HEK293 (cell line): ENCODE measurements around the gene PRR5.

Experiments used
- CTCF ChIA-PET: fragments of 350-600 bp; formaldehyde crosslinking; extraction: SDS; loops from one replicate; lab custom pipeline; 2021; ENCODE audit warnings: antibody characterized with exemption; lab: Yijun Ruan, JAX
- POLR2A ChIA-PET: fragments of 300-600 bp; formaldehyde crosslinking; extraction: SDS; loops from one replicate; lab custom pipeline; 2020; ENCODE audit warnings: antibody characterized with exemption, inconsistent platforms; lab: Yijun Ruan, JAX
- H3K27ac ChIP-seq: fragments of 200-500 bp; sonication (Bioruptor generic); 2 replicates; pipeline ENCODE4 v1.5.1; 2014; ENCODE audit warnings: low read depth, low read length, control low read depth, inconsistent platforms; ENCODE audit errors: extremely low read depth
- H3K36me3 ChIP-seq, 2 experiments: fragments of 200-500 bp in 1 of 2; sonication (Bioruptor generic) in 1 of 2; 1 replicate in 1 of 2; 2 replicates in 1 of 2; pipeline ENCODE4 v1.5.1; 2014 to 2017; ENCODE audit warnings: inconsistent platforms in 2 of 2, low read length in 2 of 2; ENCODE audit not compliant: control insufficient read depth in 2 of 2, insufficient read depth in 1 of 2
- H3K4me1 ChIP-seq: fragments of 200-500 bp; sonication (Bioruptor generic); 2 replicates; pipeline ENCODE4 v1.5.1; 2014; ENCODE audit warnings: mild to moderate bottlenecking, low read length, inconsistent platforms; ENCODE audit not compliant: control insufficient read depth, insufficient read depth
- H3K4me3 ChIP-seq: 2 replicates; pipeline ENCODE4 v1.5.1; 2011; ENCODE audit warnings: low read depth, mild to moderate bottlenecking, control low read depth, low read length, moderate library complexity
- H3K9me3 ChIP-seq: fragments of 200-500 bp; sonication (Bioruptor generic); 2 replicates; pipeline ENCODE4 v1.5.1; 2014; ENCODE audit warnings: low read depth, low read length, inconsistent platforms; ENCODE audit not compliant: control insufficient read depth, insufficient read depth
- KLF1 ChIP-seq: fragments of 450-650 bp; formaldehyde crosslinking; IDR thresholded peaks from 2 replicates; pipeline ENCODE4 v1.5.1; 2016; ENCODE audit warnings: missing biosample characterization, missing genetic modification characterization
- OSR2 ChIP-seq: fragments of 450-650 bp; formaldehyde crosslinking; IDR thresholded peaks from 2 replicates; pipeline ENCODE4 v1.5.1; 2016; ENCODE audit warnings: missing biosample characterization, missing genetic modification characterization
- SCRT1 ChIP-seq: fragments of 450-650 bp; formaldehyde crosslinking; IDR thresholded peaks from 2 replicates; pipeline ENCODE4 v1.5.1; 2016; ENCODE audit warnings: missing biosample characterization, missing genetic modification characterization, borderline replicate concordance
- SCRT2 ChIP-seq: fragments of 450-650 bp; formaldehyde crosslinking; IDR thresholded peaks from 2 replicates; pipeline ENCODE4 v1.5.1; 2016; ENCODE audit warnings: missing biosample characterization, missing genetic modification characterization
- ZNF10 ChIP-seq: fragments of 450-650 bp; formaldehyde crosslinking; IDR thresholded peaks from 2 replicates; pipeline ENCODE4 v1.5.1; 2017; ENCODE audit warnings: missing biosample characterization, missing genetic modification characterization
- ZNF155 ChIP-seq: fragments of 450-650 bp; formaldehyde crosslinking; IDR thresholded peaks from 2 replicates; pipeline ENCODE4 v1.5.1; 2016; ENCODE audit warnings: missing biosample characterization, missing genetic modification characterization
- ZNF169 ChIP-seq: fragments of 450-650 bp; formaldehyde crosslinking; IDR thresholded peaks from 2 replicates; pipeline ENCODE4 v1.5.1; 2016; ENCODE audit warnings: missing biosample characterization, missing genetic modification characterization
- ZNF221 ChIP-seq: fragments of 450-650 bp; formaldehyde crosslinking; IDR thresholded peaks from 2 replicates; pipeline ENCODE4 v1.5.1; 2017; ENCODE audit warnings: missing biosample characterization, missing genetic modification characterization, borderline replicate concordance
- ZNF274 ChIP-seq, 2 experiments: fragments of 200-500 bp in 1 of 2; fragments of 450-650 bp in 1 of 2; sonication (Bioruptor generic) in 1 of 2; formaldehyde crosslinking in 1 of 2; IDR thresholded peaks; 2 replicates each; pipeline versions ENCODE4 v1.5.1 to v1.6.1; 2014 to 2016; ENCODE audit warnings: borderline replicate concordance in 1 of 2, inconsistent platforms in 1 of 2, low read length in 1 of 2, missing biosample characterization in 1 of 2, missing genetic modification characterization in 1 of 2
- ZNF48 ChIP-seq: fragments of 450-650 bp; formaldehyde crosslinking; IDR thresholded peaks from 2 replicates; pipeline ENCODE4 v1.5.1; 2016; ENCODE audit warnings: missing biosample characterization, missing genetic modification characterization
- ZNF521 ChIP-seq: fragments of 450-650 bp; formaldehyde crosslinking; IDR thresholded peaks from 2 replicates; pipeline ENCODE4 v1.5.1; 2017; ENCODE audit warnings: missing biosample characterization, mild to moderate bottlenecking, missing genetic modification characterization
- ZNF610 ChIP-seq: fragments of 450-650 bp; formaldehyde crosslinking; IDR thresholded peaks from 2 replicates; pipeline ENCODE4 v1.5.1; 2016; ENCODE audit warnings: missing biosample characterization, missing genetic modification characterization, borderline replicate concordance
- ZNF624 ChIP-seq: fragments of 450-650 bp; formaldehyde crosslinking; IDR thresholded peaks from 2 replicates; pipeline ENCODE4 v1.5.1; 2017; ENCODE audit warnings: missing biosample characterization, missing genetic modification characterization
- ZNF701 ChIP-seq: fragments of 450-650 bp; formaldehyde crosslinking; IDR thresholded peaks from 2 replicates; pipeline ENCODE4 v1.5.1; 2016; ENCODE audit warnings: missing biosample characterization, missing genetic modification characterization
- ZNF707 ChIP-seq: fragments of 450-650 bp; formaldehyde crosslinking; IDR thresholded peaks from 2 replicates; pipeline ENCODE4 v1.5.1; 2016; ENCODE audit warnings: missing biosample characterization, missing genetic modification characterization
- ZNF76 ChIP-seq: fragments of 450-650 bp; formaldehyde crosslinking; IDR thresholded peaks from 2 replicates; pipeline ENCODE4; 2016; ENCODE audit warnings: low read depth, missing biosample characterization, missing genetic modification characterization, borderline replicate concordance
- ZSCAN30 ChIP-seq: fragments of 450-650 bp; IDR thresholded peaks from 2 replicates; pipeline ENCODE4 v1.5.1; 2018; ENCODE audit warnings: missing biosample characterization, mild to moderate bottlenecking, missing genetic modification characterization, moderate library complexity
- TF ChIP-seq, protein P1 (sequence below): fragments of 450-650 bp; formaldehyde crosslinking; IDR thresholded peaks from 2 replicates; pipeline ENCODE4 v1.5.1; 2017; ENCODE audit warnings: missing biosample characterization, missing genetic modification characterization
- TF ChIP-seq, protein P2 (sequence below): fragments of 450-650 bp; formaldehyde crosslinking; IDR thresholded peaks from 2 replicates; pipeline ENCODE4 v1.5.1; 2016; ENCODE audit warnings: missing biosample characterization, missing genetic modification characterization
- TF ChIP-seq, protein P3 (sequence below): IDR thresholded peaks from 2 replicates; pipeline ENCODE4 v1.6.1; 2011; ENCODE audit warnings: mild to moderate bottlenecking, low read depth, low read length, borderline replicate concordance
- TF ChIP-seq, protein P4 (sequence below): fragments of 450-650 bp; formaldehyde crosslinking; IDR thresholded peaks from 2 replicates; pipeline ENCODE4 v1.5.1; 2016; ENCODE audit warnings: missing biosample characterization, missing genetic modification characterization
- TF ChIP-seq, protein P5 (sequence below): fragments of 450-650 bp; formaldehyde crosslinking; IDR thresholded peaks from 2 replicates; pipeline ENCODE4 v1.5.1; 2016; ENCODE audit warnings: missing biosample characterization, missing genetic modification characterization

PRR5 gene

DNA sequence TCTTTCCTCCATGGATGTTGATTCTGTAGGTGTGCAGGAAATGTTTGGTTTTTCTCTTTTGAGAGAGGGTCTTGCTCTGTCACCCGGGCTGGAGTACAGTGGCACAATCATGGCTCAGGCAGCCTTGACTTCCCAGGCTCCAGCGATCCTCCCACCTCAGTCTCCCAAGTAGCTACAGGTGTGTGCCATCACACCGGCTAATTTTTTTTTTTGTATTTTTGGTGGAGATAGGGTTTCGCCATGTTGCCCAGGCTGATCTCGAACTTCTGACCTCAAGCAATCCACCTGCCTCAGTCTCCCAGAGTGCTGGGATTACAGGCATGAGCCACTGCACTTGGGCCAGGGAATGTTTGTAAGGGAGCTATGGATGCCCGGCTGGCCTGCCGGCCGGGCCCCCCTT is 4.5 kb downstream of the PRR5 start:
- no peak overlapping the region for H3K27ac ChIP-seq
- no peaks in the 10 kb centered on the region for H3K36me3 ChIP-seq
- POLR2A ChIA-PET, result no interaction called here
- no peak for TF ChIP-seq OSR2
- TF ChIP-seq SCRT2 (tag by site-specific recombination), result peak; percentile 76
- TF ChIP-seq SCRT1 (tag by site-specific recombination), result peak; percentile 53
- no peak for TF ChIP-seq KLF1 (tag by site-specific recombination)
- TF ChIP-seq, protein P1, sequence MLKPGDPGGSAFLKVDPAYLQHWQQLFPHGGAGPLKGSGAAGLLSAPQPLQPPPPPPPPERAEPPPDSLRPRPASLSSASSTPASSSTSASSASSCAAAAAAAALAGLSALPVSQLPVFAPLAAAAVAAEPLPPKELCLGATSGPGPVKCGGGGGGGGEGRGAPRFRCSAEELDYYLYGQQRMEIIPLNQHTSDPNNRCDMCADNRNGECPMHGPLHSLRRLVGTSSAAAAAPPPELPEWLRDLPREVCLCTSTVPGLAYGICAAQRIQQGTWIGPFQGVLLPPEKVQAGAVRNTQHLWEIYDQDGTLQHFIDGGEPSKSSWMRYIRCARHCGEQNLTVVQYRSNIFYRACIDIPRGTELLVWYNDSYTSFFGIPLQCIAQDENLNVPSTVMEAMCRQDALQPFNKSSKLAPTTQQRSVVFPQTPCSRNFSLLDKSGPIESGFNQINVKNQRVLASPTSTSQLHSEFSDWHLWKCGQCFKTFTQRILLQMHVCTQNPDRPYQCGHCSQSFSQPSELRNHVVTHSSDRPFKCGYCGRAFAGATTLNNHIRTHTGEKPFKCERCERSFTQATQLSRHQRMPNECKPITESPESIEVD (tag by site-specific recombination), result no peak
- no peak for TF ChIP-seq ZNF701
- TF ChIP-seq, protein P2, sequence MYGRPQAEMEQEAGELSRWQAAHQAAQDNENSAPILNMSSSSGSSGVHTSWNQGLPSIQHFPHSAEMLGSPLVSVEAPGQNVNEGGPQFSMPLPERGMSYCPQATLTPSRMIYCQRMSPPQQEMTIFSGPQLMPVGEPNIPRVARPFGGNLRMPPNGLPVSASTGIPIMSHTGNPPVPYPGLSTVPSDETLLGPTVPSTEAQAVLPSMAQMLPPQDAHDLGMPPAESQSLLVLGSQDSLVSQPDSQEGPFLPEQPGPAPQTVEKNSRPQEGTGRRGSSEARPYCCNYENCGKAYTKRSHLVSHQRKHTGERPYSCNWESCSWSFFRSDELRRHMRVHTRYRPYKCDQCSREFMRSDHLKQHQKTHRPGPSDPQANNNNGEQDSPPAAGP, result no peak
- no peak for TF ChIP-seq ZNF521 (tag by site-specific recombination)
- H3K4me3 ChIP-seq, result no peak overlapping the region
- peaks cover 2% of the 10 kb centered on the region for H3K4me1 ChIP-seq
- CTCF ChIA-PET, result interaction anchor here (0.9 to 2.1 kb wide), 4 partner anchors 13 to 37 kb away, joined by 4 to 12 read pairs (median 6); no protein-coding TSS in a partner anchor
- no peaks in the 10 kb centered on the region for H3K9me3 ChIP-seq

DNA sequence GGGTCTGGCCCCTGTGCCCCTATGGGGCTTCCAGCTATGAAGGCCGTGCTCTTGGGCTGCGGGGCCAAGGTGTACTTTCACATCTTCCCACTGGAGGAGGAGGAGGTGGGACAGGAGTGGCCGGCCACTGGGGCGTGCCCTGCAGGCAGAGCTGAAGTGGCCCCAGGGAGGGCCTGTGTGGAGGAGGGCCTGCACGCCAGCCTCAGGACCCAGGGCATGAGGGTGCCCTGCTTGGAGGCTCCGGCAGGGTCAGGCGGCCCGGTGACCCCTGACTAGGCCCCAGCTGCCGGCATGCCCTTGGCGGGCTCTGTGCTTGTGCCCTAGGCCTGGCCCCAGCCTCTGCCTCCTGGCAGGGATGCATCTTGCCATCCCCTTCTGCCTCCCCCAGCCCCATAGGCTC is 5.2 kb downstream of the PRR5 start:
- POLR2A ChIA-PET, result no interaction called here
- Histone ChIP-seq H3K27ac (no peak overlapping the region), H3K36me3 (no peaks in the 10 kb centered on the region), H3K4me1 (peaks cover 2% of the 10 kb centered on the region), H3K4me3 (no peak overlapping the region), H3K9me3 (no peaks in the 10 kb centered on the region)
- CTCF ChIA-PET, result interaction anchor here (1.5 to 2.4 kb wide), 3 partner anchors 22 to 28 kb away, joined by 5 to 12 read pairs (median 6); no protein-coding TSS in a partner anchor
- TF ChIP-seq ZNF76 (tag by site-specific recombination) (no peak), ZNF274 (IDR thresholded peaks at IDR 0.05; ENCODE audit: low read length) (no peak), ZNF274 (tag by site-specific recombination; IDR thresholded peaks at IDR 0.05; ENCODE audit: borderline replicate concordance) (no peak), ZNF221 (no peak), ZSCAN30 (tag by site-specific recombination) (no peak), ZNF48 (tag by site-specific recombination) (no peak), ZNF707 (tag by site-specific recombination) (no peak), ZNF155 (tag by site-specific recombination) (no peak)
- TF ChIP-seq, protein P3, sequence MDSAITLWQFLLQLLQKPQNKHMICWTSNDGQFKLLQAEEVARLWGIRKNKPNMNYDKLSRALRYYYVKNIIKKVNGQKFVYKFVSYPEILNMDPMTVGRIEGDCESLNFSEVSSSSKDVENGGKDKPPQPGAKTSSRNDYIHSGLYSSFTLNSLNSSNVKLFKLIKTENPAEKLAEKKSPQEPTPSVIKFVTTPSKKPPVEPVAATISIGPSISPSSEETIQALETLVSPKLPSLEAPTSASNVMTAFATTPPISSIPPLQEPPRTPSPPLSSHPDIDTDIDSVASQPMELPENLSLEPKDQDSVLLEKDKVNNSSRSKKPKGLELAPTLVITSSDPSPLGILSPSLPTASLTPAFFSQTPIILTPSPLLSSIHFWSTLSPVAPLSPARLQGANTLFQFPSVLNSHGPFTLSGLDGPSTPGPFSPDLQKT, result no peak

DNA sequence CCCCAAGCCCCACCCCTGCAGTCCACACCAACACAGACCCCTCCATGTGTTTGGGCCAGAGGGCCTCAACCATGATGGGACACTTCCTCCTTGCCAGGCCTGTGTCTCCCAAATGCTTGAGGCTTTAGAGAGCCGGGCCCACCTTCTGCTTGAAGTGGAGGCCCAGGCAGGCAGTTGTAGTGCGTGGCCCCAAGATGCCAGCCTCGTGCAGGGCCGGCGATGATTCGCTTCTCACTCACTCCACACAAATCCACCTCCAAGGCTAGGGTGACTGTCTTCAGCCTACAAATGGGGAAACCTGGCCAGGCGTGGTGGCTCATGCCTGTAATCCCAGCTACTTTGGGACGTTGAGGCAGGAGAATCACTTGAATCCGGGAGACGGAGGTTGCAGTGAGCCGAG is 5.7 kb downstream of the PRR5 start:
- peaks cover 2% of the 10 kb centered on the region for H3K4me1 ChIP-seq
- H3K4me3 ChIP-seq, result no peak overlapping the region
- H3K9me3 ChIP-seq, result no peaks in the 10 kb centered on the region
- POLR2A ChIA-PET, result no interaction called here
- no peak overlapping the region for H3K27ac ChIP-seq
- CTCF ChIA-PET, result interaction anchor here (1.5 to 2.4 kb wide), 3 partner anchors 10 to 27 kb away, joined by 6 to 12 read pairs (median 6); no protein-coding TSS in a partner anchor
- no peaks in the 10 kb centered on the region for H3K36me3 ChIP-seq
- TF ChIP-seq, protein P2, result no peak
- TF ChIP-seq ZNF624 (no peak), ZNF10 (tag by site-specific recombination) (no peak), ZNF610 (tag by site-specific recombination) (no peak), ZNF169 (tag by site-specific recombination) (no peak)
- TF ChIP-seq, protein P4, sequence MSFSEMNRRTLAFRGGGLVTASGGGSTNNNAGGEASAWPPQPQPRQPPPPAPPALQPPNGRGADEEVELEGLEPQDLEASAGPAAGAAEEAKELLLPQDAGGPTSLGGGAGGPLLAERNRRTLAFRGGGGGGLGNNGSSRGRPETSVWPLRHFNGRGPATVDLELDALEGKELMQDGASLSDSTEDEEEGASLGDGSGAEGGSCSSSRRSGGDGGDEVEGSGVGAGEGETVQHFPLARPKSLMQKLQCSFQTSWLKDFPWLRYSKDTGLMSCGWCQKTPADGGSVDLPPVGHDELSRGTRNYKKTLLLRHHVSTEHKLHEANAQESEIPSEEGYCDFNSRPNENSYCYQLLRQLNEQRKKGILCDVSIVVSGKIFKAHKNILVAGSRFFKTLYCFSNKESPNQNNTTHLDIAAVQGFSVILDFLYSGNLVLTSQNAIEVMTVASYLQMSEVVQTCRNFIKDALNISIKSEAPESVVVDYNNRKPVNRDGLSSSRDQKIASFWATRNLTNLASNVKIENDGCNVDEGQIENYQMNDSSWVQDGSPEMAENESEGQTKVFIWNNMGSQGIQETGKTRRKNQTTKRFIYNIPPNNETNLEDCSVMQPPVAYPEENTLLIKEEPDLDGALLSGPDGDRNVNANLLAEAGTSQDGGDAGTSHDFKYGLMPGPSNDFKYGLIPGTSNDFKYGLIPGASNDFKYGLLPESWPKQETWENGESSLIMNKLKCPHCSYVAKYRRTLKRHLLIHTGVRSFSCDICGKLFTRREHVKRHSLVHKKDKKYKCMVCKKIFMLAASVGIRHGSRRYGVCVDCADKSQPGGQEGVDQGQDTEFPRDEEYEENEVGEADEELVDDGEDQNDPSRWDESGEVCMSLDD (tag by site-specific recombination), result no peak
- TF ChIP-seq, protein P5, sequence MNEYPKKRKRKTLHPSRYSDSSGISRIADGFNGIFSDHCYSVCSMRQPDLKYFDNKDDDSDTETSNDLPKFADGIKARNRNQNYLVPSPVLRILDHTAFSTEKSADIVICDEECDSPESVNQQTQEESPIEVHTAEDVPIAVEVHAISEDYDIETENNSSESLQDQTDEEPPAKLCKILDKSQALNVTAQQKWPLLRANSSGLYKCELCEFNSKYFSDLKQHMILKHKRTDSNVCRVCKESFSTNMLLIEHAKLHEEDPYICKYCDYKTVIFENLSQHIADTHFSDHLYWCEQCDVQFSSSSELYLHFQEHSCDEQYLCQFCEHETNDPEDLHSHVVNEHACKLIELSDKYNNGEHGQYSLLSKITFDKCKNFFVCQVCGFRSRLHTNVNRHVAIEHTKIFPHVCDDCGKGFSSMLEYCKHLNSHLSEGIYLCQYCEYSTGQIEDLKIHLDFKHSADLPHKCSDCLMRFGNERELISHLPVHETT, result no peak
